GM15510 (cell line): ENCODE measurements around the gene NOTO.
A peak's percentile ranks its signal among the peaks of the same experiment; 100 is the strongest.

Experiments used
- POLR2A ChIP-seq: IDR thresholded peaks from 3 replicates; pipeline ENCODE4 v1.6.1; 2011; ENCODE audit warnings: borderline replicate concordance; ENCODE audit not compliant: insufficient read length; ENCODE audit errors: extremely low read depth

NOTO gene

DNA sequence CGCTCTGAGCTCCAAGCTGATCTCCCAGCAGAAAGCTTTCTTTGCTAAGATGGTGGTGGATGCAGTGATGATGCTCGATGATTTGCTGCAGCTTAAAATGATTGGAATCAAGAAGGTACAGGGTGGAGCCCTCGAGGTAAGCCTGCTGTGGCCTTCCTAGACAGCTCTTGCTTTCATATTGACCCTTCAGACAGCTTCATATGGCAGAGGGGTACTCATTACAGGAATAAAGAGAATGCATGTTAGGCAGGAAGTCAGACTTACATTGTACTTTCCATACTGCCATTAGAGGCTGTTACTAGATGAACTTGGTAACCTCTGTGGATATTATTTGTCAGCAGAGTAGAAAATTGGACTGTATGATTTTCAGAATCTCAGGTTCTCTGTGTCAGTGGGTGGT, 42.2 kb downstream of the NOTO start:
- no peak for TF ChIP-seq POLR2A

DNA sequence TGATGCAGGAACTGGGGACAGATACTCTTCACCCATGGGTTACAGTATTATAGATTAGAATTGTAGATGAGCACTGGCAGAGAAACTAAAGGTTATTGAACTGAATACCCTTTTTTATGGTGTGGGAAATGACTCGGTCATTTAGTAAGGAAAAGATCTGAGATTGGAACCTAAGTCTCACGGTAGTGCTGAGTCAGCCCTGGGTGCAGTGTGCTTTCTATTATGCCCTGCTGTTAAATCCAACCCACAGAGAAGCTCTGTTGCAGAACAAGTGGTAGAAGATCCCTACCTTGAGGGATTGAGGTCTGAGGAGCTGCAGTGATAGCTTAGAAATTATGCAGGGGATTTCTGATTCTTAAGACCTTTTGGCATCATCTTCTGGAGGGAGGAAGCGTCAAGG, 44.5 kb downstream of the NOTO start:
- TF ChIP-seq POLR2A, result no peak

DNA sequence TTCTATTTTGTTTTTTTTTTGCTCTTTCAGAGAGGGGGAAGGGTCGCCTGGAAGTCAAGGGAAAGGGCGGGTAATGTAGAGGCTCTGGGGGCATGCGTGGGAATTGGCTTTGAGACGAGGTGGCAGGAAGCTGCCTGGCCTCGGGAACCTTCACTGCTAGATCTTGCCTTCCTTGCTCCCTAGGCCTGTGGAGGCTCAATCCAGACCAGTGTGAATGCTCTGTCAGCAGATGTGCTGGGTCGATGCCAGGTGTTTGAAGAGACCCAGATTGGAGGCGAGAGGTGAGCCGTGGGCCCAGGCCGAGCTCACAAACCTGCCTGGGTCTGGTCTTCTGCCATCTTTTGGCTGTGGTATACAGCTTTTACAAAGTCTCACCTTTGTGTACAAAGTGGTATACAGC, 47.3 kb downstream of the NOTO start:
- TF ChIP-seq POLR2A, result no peak

DNA sequence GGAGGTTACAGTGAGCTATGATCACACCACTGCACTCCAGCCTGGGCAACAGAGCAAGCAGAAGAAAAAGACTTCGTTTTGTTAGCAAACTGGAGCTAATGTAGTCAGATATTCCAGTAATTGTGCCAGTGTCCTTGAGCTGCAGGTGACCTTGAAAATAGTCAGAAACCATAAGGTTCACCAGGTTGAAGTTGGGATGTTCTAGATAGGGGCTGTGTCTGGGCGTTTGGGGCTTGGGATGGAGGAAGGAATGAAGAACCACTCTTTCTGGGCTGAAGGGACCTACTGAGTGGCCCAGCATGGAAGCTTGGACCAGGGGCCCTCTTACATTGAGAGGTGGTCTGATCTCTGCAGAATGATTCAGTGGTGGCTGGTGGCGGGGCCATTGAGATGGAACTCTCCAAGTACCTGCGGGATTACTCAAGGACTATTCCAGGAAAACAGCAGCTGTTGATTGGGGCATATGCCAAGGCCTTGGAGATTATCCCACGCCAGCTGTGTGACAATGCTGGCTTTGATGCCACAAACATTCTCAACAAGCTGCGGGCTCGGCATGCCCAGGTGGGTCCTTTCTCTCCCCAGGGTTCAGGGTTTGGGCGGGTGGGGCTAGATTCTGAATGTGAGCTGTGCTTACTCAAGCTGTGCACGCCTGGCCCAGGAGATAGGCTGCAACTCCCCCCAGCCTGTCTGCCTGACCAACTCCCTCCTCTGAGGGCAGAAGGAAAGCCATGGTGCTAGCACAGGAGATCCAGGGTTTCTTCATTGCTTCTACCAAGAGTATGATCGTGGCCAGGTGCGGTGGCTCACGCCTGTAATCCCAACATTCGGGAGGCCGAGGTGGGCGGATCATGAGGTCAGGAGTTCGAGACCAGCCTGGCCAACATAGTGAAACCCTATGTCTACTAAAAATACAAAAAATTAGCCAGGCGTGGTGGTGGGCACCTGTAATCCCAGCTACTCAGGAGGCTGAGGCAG, 48.8 kb downstream of the NOTO start:
- no peak for TF ChIP-seq POLR2A

DNA sequence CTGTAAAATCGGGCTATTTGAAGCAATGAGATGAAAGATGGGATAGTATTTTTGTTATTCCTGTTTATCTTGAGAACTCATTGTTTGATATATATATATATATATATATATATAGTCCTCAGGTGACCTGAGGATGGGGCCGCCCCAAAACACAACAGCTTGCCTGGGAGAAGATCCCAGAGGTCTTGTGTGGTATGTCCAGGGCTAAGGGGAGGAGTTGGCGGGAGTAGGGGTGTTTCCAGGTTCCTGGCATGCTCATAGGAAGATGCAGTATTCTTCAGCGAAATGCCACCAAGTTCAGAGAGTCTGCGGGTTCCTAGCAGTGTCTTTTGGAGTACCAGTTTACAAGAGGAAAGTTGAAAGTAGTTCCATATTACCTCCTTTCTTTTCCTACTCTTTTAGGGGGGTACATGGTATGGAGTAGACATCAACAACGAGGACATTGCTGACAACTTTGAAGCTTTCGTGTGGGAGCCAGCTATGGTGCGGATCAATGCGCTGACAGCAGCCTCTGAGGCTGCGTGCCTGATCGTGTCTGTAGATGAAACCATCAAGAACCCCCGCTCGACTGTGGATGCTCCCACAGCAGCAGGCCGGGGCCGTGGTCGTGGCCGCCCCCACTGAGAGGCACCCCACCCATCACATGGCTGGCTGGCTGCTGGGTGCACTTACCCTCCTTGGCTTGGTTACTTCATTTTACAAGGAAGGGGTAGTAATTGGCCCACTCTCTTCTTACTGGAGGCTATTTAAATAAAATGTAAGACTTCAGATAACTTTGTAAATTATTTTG, 50.1 kb downstream of the NOTO start:
- TF ChIP-seq POLR2A, result no peak

DNA sequence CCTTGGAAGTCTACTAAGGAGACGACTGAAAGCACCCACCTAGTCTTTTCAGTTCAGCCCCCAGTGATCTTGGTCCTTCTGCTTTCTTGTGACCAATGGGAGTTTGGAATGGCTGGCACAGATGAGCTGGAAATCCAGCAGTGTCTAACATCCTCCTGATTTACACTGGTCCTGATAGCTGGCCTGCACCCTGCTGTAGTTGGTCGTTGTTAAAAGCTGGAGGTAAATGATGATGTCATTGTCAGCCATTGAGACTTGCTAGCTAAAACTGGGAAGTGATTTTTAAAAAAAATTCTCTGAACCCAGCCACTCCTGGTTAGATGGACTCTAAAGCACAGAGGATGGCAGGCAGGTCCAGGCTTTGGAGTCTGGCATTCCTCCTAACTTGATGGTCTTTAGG, 51.0 kb downstream of the NOTO start:
- no peak for TF ChIP-seq POLR2A

DNA sequence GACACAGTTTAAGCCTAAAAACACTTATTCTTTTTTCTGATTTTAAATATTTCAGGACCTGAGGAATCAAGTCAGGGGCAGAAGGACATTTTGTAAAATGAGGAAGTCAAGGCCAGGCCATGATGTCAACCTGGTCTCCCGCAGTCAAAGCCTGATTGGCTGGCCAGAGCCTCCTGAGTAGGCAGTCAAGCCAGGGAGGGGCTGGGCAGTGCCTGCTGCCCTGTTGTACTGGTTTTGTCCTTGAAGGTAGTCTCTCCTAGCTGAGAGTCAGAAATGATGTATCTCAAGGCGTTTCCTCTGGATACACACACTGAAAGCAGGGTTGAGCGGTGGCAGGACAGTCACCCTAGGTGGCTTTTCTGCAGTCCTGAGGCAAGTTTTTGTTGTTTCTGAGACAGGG, 51.5 kb downstream of the NOTO start:
- TF ChIP-seq POLR2A, result no peak

DNA sequence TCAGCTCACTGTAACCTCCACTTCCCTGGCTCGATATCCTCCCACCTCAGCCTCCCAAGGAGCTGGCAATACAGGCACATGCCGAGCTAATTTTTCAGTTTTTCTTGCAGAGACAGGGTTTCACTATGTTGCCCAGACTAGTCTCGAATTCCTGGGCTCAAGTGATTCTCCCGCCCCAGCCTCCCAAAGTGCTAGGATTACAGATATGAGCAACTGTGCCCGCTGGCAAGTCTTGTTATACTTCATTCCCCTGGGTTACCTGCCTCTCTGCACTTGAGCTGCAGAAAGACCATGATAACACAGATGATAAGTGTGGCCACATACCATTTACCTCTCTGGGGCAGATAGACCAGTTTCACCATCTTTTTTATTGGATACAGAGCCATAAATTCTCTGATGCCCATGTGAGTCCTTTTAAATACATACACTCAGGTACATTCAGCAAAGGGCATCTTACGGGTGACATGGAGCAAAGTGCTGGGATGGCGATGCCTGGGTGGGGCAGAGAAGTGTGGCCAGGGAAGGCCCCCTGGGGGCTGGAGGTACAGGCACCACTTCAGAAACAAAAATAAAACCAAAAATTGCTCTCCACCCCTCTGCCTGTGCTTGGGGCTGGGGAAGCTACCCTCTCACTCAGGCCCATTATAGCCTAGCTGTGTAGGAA, 52.1 kb downstream of the NOTO start:
- no peak for TF ChIP-seq POLR2A

DNA sequence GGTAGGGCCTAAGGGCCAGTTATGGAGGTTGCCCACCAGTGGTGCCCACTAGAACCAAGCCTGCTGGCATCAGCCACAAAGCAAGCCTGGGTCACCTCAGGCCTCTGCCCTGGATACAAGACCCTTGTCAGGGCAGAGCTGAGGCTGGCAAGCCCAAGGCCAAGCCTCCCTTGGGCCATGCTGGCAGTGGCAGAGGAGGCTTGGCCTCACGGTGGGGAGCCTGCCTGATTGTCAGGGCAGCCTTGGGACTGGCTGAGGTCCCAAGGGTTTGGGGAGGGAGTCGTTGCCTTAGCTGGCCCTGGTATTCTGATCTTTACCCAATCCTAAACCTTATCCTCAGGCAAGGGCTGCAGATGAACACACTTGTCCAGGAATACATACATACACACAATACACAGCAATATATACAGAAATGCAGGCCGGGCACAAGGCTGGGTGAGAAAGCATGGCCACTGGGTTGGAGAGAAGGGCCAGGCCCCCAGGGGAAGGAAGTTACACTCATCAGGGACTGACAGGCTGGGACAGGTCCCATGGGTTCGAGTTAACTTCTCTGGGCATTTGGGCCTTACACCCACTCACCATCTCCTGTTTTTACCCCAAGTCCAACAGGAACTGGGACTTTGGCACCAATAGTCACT, 52.8 kb downstream of the NOTO start:
- TF ChIP-seq POLR2A, result peak; percentile 8

DNA sequence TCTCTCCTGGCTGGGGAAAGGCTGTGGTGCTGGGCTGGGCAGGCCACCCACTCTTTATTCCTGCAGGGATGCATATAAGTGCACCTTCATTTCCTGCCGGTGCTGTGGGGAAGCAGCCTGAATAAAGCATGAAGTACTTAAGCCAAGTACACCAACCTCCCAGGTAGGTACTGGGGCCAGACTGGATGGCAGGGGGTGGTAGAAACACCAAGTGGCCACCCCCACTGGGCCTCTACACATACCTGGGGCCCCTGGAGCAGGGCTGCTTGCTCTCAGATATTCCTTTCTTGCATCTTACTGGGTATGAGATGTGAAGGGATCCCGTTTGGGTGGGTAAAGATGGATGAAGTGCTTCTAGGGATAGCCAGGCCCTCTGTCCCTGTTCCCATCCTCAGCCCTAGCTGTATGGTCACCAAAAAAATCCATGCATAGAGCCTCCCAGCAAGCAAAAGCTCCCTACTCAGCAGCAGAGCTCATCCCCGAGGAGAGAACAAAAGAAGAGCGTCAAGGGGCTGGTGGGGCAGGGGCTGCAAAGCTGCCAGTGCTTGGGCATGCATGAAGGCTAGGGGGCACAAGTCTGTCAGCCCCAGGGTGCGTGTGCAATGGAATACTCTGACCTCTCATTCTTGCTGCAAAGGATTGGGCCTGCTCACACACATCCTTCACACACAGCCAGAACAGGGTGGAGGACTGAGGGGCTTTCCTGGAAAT, 53.7 kb downstream of the NOTO start:
- no peak for TF ChIP-seq POLR2A

DNA sequence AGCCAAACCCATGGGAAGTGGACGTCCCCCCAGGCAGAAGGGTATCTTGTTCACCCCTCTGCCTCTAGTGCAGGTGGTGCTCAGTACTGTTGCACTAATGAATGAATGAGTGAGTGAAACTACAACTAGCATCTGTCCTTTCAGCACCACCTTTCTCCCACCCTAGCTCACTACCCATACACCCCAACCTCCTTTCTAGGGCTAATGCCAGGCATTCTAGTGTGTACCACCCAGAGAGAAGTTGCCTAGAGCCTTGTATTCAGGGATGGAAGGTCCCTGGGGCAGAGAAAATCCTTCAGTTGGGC, 54.2 kb downstream of the NOTO start:
- no peak for TF ChIP-seq POLR2A

DNA sequence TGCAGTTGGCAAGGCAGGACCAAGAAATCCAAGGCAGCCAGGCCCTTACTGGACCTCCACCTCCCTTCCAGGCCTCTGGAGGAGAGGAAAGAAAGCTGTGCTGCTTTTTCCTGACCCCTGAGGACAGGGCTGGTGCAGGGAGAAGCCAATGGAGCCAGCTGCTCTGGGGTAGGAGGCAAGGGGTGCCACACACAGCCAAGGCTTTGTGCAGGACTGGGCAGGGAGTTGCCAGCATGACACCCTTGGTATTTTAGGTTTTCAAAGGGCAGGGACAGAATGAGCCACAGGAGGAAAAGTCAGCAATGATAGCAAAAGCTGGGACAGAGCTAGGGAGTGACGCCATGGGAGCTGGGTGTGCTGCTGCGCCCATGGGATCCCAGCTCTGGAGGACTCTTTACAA, 54.6 kb downstream of the NOTO start:
- no peak for TF ChIP-seq POLR2A

DNA sequence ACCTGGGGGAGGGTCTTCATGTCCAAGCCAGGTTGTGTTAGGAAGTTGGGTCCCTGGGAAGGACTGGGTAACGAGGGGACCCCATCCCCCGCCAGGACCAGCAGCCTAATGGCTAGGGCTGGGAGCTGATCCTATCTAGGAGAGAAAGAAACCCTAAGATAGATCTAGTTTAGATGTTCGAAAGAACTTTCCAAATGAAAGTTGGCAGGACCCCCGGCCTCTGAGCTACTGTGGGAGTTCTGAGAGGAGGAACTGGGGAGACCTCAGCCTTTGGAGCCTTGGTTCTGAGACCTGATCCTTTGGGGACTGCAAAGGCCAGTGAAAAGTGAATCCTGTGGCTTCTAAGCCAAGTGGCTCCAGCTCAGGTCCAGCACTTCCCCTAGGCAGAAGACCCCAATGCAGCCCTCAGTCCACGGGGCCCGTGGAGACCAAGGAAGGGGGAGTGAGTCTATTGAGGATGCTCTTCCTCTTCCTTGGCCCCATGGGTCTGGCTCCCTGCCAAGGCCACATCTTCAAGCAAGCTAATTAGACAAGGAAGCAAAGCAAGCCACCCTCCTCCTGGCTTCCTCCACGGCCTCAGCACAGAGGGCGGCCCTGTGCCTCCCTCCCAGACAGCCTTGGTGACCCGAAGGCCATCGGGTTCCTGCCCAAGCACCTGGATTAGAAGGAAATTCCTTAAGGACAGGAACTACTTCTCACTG, 55.2 kb downstream of the NOTO start:
- TF ChIP-seq POLR2A, result no peak
